HUDEP-2 (cell line): Measurements from ENCODE around the gene KLF6.
A peak's percentile ranks its signal among the peaks of the same experiment; 100 is the strongest.

ENCODE experiments used
- DNase-seq, 76 experiments: peaks; one replicate each; lab custom pipeline; 2025; ENCODE audit not compliant: unreplicated experiment in 76 of 76; lab: John Stamatoyannopoulos, UW

Gene KLF6

GRCh38 chr10:3776796-3777571 is 8.0 kb downstream of the KLF6 start:
- DNase-seq, result peak in 11 of 76 experiments; percentile 8 to 37 (median 15)

GRCh38 chr10:3775696-3776551 is 9.1 kb downstream of the KLF6 start:
- no peak for DNase-seq

GRCh38 chr10:3774814-3775695 is 10.0 kb downstream of the KLF6 start:
- DNase-seq, result no peak

- no peak for DNase-seq
These were observed 10.8 kb downstream of the KLF6 start for GRCh38 chr10:3774018-3774813.

- DNase-seq, result no peak
These were observed 11.5 kb downstream of the KLF6 start for GRCh38 chr10:3773460-3774017.

GRCh38 chr10:3772361-3773171 is 12.4 kb downstream of the KLF6 start:
- DNase-seq, result no peak

- no peak for DNase-seq
These were observed 14.3 kb downstream of the KLF6 start for GRCh38 chr10:3770611-3771110.

- DNase-seq, result no peak
These were observed 15.5 kb downstream of the KLF6 start for GRCh38 chr10:3769556-3769955.

- DNase-seq, result no peak
These were observed 18.8 kb downstream of the KLF6 start for GRCh38 chr10:3766046-3766756.

GRCh38 chr10:3765146-3765545 is 19.9 kb downstream of the KLF6 start:
- DNase-seq, result peak in 2 of 76 experiments; percentile 10 to 15

GRCh38 chr10:3764626-3765112 is 20.3 kb downstream of the KLF6 start:
- no peak for DNase-seq

- no peak for DNase-seq
These were observed 21.0 kb downstream of the KLF6 start for GRCh38 chr10:3763852-3764625.

GRCh38 chr10:3763035-3763456 is 22.0 kb downstream of the KLF6 start:
- DNase-seq, result no peak

- no peak for DNase-seq
These were observed 22.7 kb downstream of the KLF6 start for GRCh38 chr10:3762309-3762708.

- DNase-seq, result no peak
These were observed 23.1 kb downstream of the KLF6 start for GRCh38 chr10:3761904-3762303.

- no peak for DNase-seq
These were observed 23.9 kb downstream of the KLF6 start for GRCh38 chr10:3761021-3761686.

GRCh38 chr10:3760083-3760482 is 24.9 kb downstream of the KLF6 start:
- no peak for DNase-seq
